ENCODE data around the gene MYO1H. TPM values are rescaled to one million over a fixed set of nuclear protein-coding genes. Genes with fewer than 3 reads are reported as not detected.

Gene MYO1H
- total and polyA plus RNA-seq, 2 of the 13 experiments (the other 11 are each of a cell fraction or from before 2014, with no cell fraction given) = not detected

DNA sequence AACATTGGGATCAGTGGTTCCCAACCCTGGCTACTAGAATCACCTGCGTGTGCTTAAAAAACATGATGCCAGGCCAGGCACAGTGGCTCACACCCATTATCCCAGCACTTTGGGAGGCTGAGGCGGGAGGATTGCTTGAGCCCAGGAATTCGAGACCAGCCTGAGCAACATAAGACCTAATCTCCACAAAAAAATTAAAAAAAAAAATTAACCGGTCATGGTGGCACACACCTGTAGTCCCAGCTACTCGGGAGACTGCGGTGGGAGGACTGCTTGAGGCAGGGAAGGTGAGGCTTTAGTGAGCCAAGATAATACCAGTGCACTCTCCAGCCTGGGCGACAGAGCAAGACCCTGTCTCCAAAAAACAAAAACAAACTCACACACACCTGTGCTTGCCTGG, 127.4 kb downstream of the MYO1H start:
- Histone ChIP-seq H3K27ac (ENCODE audit: extremely low read length, insufficient read depth, low read length) (no peak overlapping the region), H3K9me3 (ENCODE audit: low read length) (no peaks in the 10 kb centered on the region), H3K36me3 (replicated peaks in 1 of 2; ENCODE audit: control insufficient read depth in 1 of 2, insufficient read depth in 2 of 2, low read length in 2 of 2) (peaks cover 1 to 21% of the 10 kb centered on the region in 2 experiments; a peak in 2 of 5 replicates), H3K4me1 (ENCODE audit: insufficient read depth, low read length) (peaks cover 36% of the 10 kb centered on the region), H3K4me3 (replicated peaks in 1 of 3; ENCODE audit: insufficient read depth in 1 of 3, low read depth in 2 of 3, low read length in 3 of 3) (no peak overlapping the region), H3K27me3 (ENCODE audit: control insufficient read depth in 1 of 2, insufficient read depth in 2 of 2, low read length in 2 of 2) (no peaks in the 10 kb centered on the region; a peak in 1 of 5 replicates), H2AFZ (ENCODE audit: low read length) (no peak overlapping the region), H3K9ac (ENCODE audit: insufficient read depth, low read depth, low read length) (no peak overlapping the region), H4K20me1 (ENCODE audit: insufficient read depth, low read length) (no peaks in the 10 kb centered on the region), H3K4me2 (ENCODE audit: low read depth, low read length) (no peak overlapping the region), H3K79me2 (ENCODE audit: insufficient read depth, low read length) (peaks cover 75% of the 10 kb centered on the region)
- intact Hi-C loops (cut with micrococcal nuclease; ENCODE audit: unreplicated experiment) = no loop called here
- in situ Hi-C loops (cut with HindIII; ENCODE audit: extremely low pct_ligation_motif_present, low pct_unique_long_range_greater_than_20kb) = no loop called here
- ChIA-PET POLR2A (interaction anchor here (1.3 kb wide), 1 partner anchor 19 kb away, joined by 3 read pairs; no protein-coding TSS in a partner anchor), CTCF (ENCODE audit: low intra/inter-chr PET ratio, low total read pairs) (no interaction called here)
- FAIRE-seq (no peak), ATAC-seq (no peak), DNase-seq (ENCODE audit: low spot score) (no peak)
- BruUV-seq (replicated peaks) = no TSS peak
- WGBS (ENCODE audit: low lambda C conversion rate) = 97% methylated on average over 7 of the region's 7 CpGs
- TF ChIP-seq ZNF7 (CRISPR knock-in tag; IDR thresholded peaks at IDR 0.05) (no peak), TEAD3 (CRISPR knock-in tag; optimal IDR thresholded peaks at IDR 0.05; ENCODE audit: borderline replicate concordance) (no peak), KLF12 (CRISPR knock-in tag; IDR thresholded peaks at IDR 0.05; ENCODE audit: borderline replicate concordance) (no peak), ZFP36 (IDR thresholded peaks at IDR 0.05; ENCODE audit: borderline replicate concordance, low read depth, low read length, partially characterized antibody) (no peak), WIZ (CRISPR knock-in tag; IDR thresholded peaks at IDR 0.05) (no peak), HES4 (CRISPR knock-in tag; IDR thresholded peaks at IDR 0.05; ENCODE audit: borderline replicate concordance) (no peak), SIN3A (IDR thresholded peaks at IDR 0.05; ENCODE audit: borderline replicate concordance, low read depth, low read length) (no peak), TSC22D2 (CRISPR knock-in tag; IDR thresholded peaks at IDR 0.05; ENCODE audit: borderline replicate concordance) (no peak), ZNF460 (CRISPR knock-in tag; IDR thresholded peaks at IDR 0.05; ENCODE audit: borderline replicate concordance) (no peak), ARID2 (CRISPR knock-in tag; IDR thresholded peaks at IDR 0.05; ENCODE audit: borderline replicate concordance) (no peak), MTA1 (CRISPR knock-in tag; IDR thresholded peaks at IDR 0.05; ENCODE audit: borderline replicate concordance) (no peak), CBX2 (IDR thresholded peaks at IDR 0.05; ENCODE audit: low read depth, low read length) (no peak), CBX2 (CRISPR knock-in tag; IDR thresholded peaks at IDR 0.05; ENCODE audit: low read depth) (no peak), SNRNP70 (IDR thresholded peaks at IDR 0.05; ENCODE audit: low read depth, low read length) (no peak), ELF1 (CRISPR knock-in tag; IDR thresholded peaks at IDR 0.05) (no peak), NAIF1 (CRISPR knock-in tag; IDR thresholded peaks at IDR 0.05; ENCODE audit: borderline replicate concordance) (no peak), NR2F1 (CRISPR knock-in tag; IDR thresholded peaks at IDR 0.05) (no peak)
- TF ChIP-seq, protein P1, sequence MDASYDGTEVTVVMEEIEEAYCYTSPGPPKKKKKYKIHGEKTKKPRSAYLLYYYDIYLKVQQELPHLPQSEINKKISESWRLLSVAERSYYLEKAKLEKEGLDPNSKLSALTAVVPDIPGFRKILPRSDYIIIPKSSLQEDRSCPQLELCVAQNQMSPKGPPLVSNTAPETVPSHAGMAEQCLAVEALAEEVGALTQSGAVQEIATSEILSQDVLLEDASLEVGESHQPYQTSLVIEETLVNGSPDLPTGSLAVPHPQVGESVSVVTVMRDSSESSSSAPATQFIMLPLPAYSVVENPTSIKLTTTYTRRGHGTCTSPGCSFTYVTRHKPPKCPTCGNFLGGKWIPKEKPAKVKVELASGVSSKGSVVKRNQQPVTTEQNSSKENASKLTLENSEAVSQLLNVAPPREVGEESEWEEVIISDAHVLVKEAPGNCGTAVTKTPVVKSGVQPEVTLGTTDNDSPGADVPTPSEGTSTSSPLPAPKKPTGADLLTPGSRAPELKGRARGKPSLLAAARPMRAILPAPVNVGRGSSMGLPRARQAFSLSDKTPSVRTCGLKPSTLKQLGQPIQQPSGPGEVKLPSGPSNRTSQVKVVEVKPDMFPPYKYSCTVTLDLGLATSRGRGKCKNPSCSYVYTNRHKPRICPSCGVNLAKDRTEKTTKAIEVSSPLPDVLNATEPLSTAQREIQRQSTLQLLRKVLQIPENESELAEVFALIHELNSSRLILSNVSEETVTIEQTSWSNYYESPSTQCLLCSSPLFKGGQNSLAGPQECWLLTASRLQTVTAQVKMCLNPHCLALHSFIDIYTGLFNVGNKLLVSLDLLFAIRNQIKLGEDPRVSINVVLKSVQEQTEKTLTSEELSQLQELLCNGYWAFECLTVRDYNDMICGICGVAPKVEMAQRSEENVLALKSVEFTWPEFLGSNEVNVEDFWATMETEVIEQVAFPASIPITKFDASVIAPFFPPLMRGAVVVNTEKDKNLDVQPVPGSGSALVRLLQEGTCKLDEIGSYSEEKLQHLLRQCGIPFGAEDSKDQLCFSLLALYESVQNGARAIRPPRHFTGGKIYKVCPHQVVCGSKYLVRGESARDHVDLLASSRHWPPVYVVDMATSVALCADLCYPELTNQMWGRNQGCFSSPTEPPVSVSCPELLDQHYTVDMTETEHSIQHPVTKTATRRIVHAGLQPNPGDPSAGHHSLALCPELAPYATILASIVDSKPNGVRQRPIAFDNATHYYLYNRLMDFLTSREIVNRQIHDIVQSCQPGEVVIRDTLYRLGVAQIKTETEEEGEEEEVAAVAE (CRISPR knock-in tag; IDR thresholded peaks at IDR 0.05; ENCODE audit: borderline replicate concordance) = no peak

Data from HepG2 (cell line).